ENCODE data around the gene NXPH1. TPM values are rescaled to one million over a fixed set of nuclear protein-coding genes. Genes with fewer than 3 reads are reported as not detected.

The NXPH1 gene
- total RNA-seq, 1 experiment from 2014 or later, result 0.59 TPM

GRCh38 chr7:8442814-8443304, 9.4 kb downstream of the NXPH1 start (continued):
- TF ChIP-seq, protein P1, sequence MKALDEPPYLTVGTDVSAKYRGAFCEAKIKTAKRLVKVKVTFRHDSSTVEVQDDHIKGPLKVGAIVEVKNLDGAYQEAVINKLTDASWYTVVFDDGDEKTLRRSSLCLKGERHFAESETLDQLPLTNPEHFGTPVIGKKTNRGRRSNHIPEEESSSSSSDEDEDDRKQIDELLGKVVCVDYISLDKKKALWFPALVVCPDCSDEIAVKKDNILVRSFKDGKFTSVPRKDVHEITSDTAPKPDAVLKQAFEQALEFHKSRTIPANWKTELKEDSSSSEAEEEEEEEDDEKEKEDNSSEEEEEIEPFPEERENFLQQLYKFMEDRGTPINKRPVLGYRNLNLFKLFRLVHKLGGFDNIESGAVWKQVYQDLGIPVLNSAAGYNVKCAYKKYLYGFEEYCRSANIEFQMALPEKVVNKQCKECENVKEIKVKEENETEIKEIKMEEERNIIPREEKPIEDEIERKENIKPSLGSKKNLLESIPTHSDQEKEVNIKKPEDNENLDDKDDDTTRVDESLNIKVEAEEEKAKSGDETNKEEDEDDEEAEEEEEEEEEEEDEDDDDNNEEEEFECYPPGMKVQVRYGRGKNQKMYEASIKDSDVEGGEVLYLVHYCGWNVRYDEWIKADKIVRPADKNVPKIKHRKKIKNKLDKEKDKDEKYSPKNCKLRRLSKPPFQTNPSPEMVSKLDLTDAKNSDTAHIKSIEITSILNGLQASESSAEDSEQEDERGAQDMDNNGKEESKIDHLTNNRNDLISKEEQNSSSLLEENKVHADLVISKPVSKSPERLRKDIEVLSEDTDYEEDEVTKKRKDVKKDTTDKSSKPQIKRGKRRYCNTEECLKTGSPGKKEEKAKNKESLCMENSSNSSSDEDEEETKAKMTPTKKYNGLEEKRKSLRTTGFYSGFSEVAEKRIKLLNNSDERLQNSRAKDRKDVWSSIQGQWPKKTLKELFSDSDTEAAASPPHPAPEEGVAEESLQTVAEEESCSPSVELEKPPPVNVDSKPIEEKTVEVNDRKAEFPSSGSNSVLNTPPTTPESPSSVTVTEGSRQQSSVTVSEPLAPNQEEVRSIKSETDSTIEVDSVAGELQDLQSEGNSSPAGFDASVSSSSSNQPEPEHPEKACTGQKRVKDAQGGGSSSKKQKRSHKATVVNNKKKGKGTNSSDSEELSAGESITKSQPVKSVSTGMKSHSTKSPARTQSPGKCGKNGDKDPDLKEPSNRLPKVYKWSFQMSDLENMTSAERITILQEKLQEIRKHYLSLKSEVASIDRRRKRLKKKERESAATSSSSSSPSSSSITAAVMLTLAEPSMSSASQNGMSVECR (CRISPR knock-in tag; IDR thresholded peaks at IDR 0.05; ENCODE audit: borderline replicate concordance), result peak; percentile 99
- TF ChIP-seq ZNF232 (CRISPR knock-in tag; IDR thresholded peaks at IDR 0.05) (peak; percentile 94), ZNF512 (CRISPR knock-in tag; IDR thresholded peaks at IDR 0.05; ENCODE audit: borderline replicate concordance) (no peak), SMAD3 (CRISPR knock-in tag; IDR thresholded peaks at IDR 0.05; ENCODE audit: borderline replicate concordance) (peak; percentile 87), ZNF138 (CRISPR knock-in tag; conservative IDR thresholded peaks at IDR 0.05) (no peak), GTF2I (CRISPR knock-in tag; conservative IDR thresholded peaks at IDR 0.05) (no peak), ATF1 (CRISPR knock-in tag; IDR thresholded peaks at IDR 0.05) (no peak), RELA (CRISPR knock-in tag; IDR thresholded peaks at IDR 0.05; ENCODE audit: borderline replicate concordance) (peak; percentile 88; the same call in 1 of the 2 replicates), FOXK1 (CRISPR knock-in tag; IDR thresholded peaks at IDR 0.05) (peak; percentile 91), NR3C1 (CRISPR knock-in tag; conservative IDR thresholded peaks at IDR 0.05; ENCODE audit: low read depth) (no peak), KAT7 (CRISPR knock-in tag; IDR thresholded peaks at IDR 0.05; ENCODE audit: borderline replicate concordance) (no peak), EMX1 (CRISPR knock-in tag; IDR thresholded peaks at IDR 0.05) (no peak), NR1H2 (CRISPR knock-in tag; IDR thresholded peaks at IDR 0.05) (0 out of 2 replicates have a peak, but pooled peaks have one; percentile 49), OVOL2 (CRISPR knock-in tag; IDR thresholded peaks at IDR 0.05; ENCODE audit: borderline replicate concordance) (no peak)
- TF ChIP-seq, protein P2, sequence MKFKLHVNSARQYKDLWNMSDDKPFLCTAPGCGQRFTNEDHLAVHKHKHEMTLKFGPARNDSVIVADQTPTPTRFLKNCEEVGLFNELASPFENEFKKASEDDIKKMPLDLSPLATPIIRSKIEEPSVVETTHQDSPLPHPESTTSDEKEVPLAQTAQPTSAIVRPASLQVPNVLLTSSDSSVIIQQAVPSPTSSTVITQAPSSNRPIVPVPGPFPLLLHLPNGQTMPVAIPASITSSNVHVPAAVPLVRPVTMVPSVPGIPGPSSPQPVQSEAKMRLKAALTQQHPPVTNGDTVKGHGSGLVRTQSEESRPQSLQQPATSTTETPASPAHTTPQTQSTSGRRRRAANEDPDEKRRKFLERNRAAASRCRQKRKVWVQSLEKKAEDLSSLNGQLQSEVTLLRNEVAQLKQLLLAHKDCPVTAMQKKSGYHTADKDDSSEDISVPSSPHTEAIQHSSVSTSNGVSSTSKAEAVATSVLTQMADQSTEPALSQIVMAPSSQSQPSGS (CRISPR knock-in tag; IDR thresholded peaks at IDR 0.05; ENCODE audit: borderline replicate concordance, low read depth), result no peak
- TF ChIP-seq, protein P3, sequence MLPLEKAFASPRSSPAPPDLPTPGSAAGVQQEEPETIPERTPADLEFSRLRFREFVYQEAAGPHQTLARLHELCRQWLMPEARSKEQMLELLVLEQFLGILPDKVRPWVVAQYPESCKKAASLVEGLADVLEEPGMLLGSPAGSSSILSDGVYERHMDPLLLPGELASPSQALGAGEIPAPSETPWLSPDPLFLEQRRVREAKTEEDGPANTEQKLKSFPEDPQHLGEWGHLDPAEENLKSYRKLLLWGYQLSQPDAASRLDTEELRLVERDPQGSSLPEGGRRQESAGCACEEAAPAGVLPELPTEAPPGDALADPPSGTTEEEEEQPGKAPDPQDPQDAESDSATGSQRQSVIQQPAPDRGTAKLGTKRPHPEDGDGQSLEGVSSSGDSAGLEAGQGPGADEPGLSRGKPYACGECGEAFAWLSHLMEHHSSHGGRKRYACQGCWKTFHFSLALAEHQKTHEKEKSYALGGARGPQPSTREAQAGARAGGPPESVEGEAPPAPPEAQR (CRISPR knock-in tag; IDR thresholded peaks at IDR 0.05), result no peak
- TF ChIP-seq, protein P4, sequence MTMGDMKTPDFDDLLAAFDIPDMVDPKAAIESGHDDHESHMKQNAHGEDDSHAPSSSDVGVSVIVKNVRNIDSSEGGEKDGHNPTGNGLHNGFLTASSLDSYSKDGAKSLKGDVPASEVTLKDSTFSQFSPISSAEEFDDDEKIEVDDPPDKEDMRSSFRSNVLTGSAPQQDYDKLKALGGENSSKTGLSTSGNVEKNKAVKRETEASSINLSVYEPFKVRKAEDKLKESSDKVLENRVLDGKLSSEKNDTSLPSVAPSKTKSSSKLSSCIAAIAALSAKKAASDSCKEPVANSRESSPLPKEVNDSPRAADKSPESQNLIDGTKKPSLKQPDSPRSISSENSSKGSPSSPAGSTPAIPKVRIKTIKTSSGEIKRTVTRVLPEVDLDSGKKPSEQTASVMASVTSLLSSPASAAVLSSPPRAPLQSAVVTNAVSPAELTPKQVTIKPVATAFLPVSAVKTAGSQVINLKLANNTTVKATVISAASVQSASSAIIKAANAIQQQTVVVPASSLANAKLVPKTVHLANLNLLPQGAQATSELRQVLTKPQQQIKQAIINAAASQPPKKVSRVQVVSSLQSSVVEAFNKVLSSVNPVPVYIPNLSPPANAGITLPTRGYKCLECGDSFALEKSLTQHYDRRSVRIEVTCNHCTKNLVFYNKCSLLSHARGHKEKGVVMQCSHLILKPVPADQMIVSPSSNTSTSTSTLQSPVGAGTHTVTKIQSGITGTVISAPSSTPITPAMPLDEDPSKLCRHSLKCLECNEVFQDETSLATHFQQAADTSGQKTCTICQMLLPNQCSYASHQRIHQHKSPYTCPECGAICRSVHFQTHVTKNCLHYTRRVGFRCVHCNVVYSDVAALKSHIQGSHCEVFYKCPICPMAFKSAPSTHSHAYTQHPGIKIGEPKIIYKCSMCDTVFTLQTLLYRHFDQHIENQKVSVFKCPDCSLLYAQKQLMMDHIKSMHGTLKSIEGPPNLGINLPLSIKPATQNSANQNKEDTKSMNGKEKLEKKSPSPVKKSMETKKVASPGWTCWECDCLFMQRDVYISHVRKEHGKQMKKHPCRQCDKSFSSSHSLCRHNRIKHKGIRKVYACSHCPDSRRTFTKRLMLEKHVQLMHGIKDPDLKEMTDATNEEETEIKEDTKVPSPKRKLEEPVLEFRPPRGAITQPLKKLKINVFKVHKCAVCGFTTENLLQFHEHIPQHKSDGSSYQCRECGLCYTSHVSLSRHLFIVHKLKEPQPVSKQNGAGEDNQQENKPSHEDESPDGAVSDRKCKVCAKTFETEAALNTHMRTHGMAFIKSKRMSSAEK (CRISPR knock-in tag; IDR thresholded peaks at IDR 0.05; ENCODE audit: borderline replicate concordance), result no peak
- TF ChIP-seq, protein P5, sequence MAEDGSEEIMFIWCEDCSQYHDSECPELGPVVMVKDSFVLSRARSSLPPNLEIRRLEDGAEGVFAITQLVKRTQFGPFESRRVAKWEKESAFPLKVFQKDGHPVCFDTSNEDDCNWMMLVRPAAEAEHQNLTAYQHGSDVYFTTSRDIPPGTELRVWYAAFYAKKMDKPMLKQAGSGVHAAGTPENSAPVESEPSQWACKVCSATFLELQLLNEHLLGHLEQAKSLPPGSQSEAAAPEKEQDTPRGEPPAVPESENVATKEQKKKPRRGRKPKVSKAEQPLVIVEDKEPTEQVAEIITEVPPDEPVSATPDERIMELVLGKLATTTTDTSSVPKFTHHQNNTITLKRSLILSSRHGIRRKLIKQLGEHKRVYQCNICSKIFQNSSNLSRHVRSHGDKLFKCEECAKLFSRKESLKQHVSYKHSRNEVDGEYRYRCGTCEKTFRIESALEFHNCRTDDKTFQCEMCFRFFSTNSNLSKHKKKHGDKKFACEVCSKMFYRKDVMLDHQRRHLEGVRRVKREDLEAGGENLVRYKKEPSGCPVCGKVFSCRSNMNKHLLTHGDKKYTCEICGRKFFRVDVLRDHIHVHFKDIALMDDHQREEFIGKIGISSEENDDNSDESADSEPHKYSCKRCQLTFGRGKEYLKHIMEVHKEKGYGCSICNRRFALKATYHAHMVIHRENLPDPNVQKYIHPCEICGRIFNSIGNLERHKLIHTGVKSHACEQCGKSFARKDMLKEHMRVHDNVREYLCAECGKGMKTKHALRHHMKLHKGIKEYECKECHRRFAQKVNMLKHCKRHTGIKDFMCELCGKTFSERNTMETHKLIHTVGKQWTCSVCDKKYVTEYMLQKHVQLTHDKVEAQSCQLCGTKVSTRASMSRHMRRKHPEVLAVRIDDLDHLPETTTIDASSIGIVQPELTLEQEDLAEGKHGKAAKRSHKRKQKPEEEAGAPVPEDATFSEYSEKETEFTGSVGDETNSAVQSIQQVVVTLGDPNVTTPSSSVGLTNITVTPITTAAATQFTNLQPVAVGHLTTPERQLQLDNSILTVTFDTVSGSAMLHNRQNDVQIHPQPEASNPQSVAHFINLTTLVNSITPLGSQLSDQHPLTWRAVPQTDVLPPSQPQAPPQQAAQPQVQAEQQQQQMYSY (CRISPR knock-in tag; IDR thresholded peaks at IDR 0.05), result peak; percentile 34; the same call in 1 of the 2 replicates
- TF ChIP-seq, protein P6, sequence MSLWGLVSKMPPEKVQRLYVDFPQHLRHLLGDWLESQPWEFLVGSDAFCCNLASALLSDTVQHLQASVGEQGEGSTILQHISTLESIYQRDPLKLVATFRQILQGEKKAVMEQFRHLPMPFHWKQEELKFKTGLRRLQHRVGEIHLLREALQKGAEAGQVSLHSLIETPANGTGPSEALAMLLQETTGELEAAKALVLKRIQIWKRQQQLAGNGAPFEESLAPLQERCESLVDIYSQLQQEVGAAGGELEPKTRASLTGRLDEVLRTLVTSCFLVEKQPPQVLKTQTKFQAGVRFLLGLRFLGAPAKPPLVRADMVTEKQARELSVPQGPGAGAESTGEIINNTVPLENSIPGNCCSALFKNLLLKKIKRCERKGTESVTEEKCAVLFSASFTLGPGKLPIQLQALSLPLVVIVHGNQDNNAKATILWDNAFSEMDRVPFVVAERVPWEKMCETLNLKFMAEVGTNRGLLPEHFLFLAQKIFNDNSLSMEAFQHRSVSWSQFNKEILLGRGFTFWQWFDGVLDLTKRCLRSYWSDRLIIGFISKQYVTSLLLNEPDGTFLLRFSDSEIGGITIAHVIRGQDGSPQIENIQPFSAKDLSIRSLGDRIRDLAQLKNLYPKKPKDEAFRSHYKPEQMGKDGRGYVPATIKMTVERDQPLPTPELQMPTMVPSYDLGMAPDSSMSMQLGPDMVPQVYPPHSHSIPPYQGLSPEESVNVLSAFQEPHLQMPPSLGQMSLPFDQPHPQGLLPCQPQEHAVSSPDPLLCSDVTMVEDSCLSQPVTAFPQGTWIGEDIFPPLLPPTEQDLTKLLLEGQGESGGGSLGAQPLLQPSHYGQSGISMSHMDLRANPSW (CRISPR knock-in tag; conservative IDR thresholded peaks at IDR 0.05; ENCODE audit: low read depth), result no peak

All from WTC11 (cell line).